NCI-H345 treated with DMSO at 0.1 percent for 48 hours (cell line): ENCODE measurements around the gene TMPRSS7.

Experiments used
- DNase-seq: peaks from one replicate; lab custom pipeline; 2025; ENCODE audit not compliant: unreplicated experiment; lab: John Stamatoyannopoulos, UW

Gene TMPRSS7

DNA sequence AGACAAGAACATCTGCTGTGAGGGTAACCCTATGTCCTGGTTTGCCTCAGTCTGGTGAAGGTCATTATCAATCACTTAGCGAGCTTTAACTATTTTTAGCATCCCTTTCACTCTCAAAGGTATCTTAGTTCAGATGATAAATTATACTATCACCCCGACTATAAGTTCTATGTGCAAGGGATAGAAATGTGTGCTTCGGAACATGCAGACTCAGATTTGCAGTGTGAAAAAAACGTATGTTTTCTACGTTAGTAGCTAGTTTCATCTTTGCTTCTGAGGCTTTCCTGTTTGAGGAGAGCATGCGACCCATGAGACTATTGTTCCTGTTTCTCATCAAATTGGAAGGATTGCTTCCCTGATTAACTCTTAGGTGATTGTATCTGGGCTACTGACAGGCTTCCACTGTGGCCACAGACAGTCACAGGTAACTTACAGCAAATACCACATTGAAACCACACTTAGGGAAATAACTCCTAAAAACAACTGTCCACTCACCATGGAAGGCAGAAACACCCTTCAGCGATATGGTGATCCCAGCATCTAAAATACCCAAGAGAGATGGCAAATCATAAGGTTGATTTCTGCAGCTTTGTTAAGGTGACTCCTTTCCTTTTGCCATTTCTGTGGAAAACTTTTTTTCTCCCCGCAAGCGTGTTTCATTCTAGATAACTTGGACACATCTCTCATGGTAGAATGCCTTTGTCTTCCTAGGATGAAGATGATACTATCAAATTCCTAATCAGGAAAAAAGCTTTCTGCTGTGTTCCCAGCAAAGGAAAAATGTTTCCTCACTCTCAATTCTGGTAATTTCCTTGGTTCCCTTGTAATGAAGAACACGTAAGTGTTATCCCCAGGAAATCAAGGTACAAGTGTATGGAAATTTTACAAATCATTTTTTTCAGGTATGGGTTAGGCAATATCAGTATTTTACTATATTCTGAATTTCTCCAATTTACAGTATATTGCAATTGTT, 93.3 kb downstream of the TMPRSS7 start:
- no peak for DNase-seq

DNA sequence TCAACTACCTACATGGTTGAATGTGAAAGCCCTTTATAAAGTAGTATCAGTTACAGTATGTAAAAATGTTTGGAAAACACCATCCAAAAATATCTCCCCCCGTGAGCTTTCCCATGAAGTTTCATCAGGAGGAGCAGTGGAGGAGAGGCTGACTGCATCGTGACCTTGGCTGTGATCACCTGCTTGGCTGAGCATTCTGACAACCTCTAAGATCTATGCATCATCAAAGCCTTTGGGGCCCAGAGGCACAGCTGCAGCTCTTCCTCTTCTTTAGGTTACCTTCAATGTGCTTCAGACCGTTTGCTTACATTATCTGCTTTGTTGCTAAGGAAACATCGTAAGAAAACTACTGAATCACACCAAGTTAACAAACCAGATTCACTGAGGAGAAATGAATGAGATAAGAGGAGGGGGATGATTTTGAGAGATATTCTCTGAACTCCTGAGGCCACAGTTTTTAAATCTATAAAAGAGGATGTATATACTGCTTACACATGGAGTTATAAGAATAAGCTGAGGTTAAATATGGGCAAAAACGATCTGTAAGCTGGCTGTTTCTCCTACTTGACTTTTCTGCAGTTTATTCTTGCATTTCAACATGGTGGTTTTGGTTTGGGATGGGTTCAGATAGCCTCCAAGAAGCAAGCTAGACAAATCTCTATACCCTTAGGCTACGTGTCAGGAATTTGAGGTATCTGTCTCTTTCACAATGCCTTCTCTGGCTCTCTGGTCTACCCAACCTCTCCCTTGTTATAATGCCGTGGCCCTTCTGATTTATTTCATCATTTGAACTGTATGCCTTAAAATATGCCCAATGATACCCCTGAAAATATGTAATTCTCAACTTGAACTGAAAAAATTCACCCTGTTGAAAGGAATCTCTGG, 94.5 kb downstream of the TMPRSS7 start:
- no peak for DNase-seq

DNA sequence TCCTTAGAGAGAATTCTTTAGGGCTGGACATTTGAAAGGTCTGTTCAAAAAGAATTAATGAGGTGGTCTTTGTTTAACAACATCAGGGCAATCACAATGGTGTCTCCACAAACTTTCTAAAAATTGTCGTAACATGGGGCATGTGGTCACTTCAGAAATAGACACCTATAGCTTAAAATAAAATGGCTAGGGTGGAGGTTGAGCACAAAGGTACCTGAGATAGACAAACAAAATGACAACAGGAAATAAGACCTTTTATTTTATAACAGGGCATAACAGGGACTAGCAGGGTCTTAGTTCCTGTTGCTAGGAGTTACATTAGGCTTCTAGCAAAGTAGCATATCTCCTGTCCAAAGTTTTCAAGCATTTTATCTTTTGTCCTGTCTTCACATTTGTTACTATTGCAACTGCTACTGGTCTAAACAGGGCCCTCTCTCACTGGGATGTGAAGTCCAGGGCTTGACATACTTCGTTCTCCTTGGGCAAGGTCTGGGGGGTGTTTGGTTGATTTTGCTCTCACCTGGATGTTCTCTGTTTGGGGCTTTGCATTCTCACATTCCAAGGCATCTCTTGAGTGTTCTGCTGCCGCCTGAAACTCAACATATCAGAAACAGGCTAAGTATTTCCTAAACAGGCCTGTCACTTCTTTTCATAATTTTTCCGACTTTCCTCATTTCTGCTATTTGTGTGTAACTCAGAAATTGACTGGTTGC, 95.5 kb downstream of the TMPRSS7 start:
- DNase-seq: no peak

DNA sequence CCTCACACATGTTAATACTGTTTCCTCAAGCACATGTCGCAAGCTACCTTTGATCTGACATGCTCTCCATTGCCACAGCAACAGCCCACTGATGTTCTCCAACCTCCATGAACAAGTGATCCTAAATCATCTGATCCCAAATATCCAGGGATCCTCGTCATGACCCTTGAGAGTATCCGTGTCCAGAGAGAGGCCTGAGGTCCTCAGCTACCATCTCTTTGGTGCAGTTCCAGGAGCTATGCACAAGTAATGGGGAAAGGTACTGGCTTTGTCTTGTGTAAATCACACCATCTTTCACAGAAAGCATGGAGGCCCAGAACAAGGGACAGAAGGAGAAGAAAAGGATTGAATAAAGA, 96.1 kb downstream of the TMPRSS7 start:
- no peak for DNase-seq
